ENCODE results near the gene PPARD.

PPARD gene

DNA sequence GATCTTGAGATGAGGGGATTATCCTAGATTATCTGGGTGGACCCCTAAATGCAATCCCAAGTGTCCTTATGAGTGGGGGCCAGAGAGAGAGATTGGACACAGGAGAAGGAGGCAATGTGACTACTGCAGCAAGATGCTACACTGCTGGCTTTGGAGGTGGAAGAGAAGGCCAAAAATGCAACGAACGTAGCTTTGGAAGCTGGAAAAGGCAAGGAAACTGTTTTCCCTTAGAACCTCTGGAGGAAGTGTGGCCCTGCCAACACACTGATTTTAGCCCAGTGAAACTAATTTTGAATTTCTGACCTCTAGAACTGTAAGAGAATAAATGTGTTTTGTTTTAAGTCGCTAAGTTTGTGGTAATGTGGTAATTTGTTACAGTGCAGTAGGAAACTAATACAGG is 15.7 kb downstream of the PPARD start:
- DNase-seq, result no peak

DNA sequence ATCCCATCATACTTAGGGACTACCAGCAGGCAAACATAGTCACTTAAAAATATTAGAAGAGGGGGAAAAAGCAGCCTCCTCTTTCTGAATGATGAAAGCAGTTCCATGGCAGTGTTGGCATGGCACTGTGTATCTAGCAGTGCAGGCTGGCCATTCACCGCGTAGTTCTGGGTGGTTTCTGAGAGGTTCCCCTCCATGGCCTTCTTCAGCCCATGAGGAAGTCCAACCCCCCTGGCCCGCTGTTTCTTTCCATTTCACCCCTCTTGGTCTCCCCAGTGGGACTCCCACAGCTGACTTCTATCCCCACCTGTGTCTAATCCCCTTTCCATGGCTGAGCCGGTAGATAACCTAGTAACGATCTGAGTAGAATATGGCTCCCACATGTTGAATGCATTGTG is 17.0 kb downstream of the PPARD start:
- no peak for DNase-seq

DNA sequence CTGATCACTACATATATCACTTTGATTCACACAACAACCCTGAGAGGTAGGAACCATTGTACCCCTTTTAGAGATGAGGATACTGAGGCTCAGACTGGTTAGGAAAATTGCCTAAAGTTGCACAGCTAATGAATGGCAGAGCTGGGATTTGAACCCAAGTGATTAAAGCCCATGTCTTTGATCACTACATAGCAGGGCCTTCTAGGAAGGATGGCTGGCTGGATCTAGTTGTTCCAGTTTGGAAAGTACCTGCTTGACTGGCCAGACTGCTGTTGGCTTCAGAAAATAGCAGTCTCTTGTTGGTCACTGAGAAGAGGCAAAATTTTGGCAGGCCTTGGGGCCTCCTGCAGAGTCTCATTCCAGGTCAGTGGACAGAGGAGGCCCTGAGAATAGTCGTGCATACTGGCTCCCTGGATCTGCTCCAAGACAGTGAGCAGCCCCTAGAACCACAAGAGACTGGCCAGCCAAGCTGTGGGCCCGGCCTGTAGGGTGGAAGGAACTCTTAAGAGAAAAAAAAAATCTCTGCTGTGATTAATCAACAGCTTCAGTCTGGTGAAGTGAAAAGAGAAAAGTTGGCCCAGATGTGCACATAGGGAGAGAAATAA is 17.5 kb downstream of the PPARD start:
- no peak for DNase-seq

DNA sequence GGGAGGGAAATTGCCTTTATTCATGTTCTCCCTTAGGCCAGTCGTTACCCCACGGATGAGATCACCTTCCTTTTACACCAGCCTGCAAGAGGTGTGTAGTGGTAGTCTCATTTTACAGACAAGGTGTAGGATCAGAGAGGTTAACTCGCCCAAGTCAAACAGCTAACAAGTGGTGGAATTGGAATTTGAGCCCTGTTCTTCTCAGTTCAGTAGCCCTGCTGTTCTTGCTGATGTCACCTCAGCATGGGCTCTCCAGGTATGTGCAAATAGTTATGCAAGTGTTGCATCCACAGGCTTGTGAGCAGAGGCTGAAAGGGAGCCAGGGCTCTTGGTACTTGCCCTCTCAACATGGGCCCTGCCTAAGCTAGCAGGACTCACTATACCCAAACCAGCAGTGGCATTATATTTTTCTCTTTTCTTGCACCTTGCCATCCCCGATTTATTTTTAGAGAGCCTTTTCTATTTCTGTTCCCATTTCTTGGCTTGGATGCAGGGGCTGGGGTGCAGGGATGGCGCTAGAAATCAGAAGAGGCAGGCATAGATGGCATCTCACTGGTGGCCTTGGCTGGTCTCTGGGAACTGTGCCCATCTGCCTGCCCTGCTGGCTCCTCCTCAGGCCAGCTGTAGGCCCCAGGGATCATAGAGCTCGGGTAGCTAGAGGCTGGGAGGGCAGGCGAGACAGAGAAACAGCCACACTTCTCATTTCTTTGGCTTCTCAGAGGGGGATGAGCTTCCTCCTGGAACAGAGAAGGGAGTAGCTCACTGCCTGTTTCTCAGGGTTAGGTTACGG is 18.2 kb downstream of the PPARD start:
- peak; percentile 33 for DNase-seq

DNA sequence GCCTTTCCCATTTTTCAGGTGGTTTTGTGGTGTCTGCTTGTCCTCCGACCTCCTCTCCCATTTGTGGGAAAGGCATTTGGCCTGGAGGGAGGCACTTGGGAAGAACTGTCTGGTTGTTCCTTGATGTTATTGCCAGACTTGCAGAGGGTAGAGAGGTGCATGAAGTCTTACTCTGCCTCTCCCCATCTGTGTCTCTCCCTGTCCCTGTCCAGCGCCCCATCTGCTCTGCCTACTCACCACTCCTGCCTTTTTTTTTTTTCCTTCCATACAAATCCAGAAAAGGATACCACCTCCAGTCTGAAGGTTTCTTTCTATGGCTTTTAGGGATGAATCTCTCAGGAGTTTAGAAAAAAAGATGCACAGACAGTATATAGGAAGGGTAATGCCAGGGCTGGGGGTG is 19.8 kb downstream of the PPARD start:
- DNase-seq, result no peak

DNA sequence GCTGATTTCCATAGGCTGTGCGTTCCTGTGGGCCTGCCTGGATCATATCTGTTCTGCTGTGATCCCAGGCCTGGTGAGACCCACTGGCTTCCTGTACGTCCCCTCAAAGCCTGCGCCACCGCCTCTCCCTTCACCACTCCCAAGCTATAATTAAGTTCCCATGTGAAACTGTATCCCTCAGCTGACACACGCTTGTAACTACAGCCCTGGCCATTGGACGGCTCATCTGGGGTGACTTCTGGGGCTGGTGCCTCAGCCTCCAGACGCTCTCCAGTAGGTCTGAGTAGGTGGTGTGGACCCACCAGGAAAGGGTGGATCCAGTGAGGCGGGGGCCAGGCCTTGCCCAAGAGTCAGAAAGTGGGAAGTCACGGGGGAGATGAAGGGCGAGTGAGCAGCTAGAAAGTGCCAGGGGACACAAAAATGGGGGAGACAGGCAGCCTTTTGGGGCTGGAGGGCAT is 21.0 kb downstream of the PPARD start:
- no peak for DNase-seq

DNA sequence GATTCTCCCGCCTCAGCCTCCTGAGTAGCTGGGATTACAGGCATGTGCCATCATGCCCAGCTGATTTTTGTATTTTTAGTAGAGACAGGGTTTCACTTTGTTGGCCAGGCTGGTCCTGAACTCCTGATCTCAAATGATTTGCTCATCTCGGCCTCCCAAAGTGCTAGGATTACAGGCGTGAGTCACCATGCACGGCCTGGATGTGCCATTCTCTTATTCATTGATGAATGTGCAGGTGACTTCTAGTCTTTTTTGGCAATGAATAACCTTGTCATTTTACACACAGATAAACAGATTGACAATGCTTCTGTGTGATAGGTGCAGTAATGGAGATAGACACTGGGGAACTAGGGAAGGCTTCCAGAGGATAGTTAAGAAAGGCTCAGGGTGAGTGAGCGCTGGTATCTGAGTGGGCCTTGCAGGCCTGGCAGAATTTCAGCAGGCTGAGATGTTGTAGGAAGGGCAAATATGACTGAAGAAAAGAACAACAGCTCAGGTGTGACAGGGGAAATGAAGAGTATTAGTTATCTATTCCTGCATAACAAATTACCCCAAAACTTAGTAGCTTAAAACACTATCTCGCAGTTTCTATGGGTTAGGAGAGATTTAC is 23.3 kb downstream of the PPARD start:
- no peak for DNase-seq

DNA sequence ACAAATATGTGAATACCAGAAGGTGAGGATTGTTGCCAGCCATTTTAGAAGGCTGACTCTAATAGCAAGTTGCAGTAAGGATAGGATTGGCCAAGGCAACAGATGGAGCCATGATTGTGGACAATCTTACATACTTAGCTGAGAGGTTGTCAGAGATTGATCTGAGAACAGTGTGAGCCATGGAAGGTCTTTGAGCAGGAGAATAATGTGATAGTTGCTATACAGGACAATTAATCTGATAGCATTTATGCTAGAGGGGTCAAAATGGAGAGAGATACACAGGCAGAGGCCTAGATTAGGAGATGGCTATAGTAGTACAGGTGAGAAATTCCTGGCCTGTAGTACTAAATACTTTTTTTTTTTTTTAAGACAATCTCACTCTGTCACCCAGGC is 23.8 kb downstream of the PPARD start:
- no peak for DNase-seq

DNA sequence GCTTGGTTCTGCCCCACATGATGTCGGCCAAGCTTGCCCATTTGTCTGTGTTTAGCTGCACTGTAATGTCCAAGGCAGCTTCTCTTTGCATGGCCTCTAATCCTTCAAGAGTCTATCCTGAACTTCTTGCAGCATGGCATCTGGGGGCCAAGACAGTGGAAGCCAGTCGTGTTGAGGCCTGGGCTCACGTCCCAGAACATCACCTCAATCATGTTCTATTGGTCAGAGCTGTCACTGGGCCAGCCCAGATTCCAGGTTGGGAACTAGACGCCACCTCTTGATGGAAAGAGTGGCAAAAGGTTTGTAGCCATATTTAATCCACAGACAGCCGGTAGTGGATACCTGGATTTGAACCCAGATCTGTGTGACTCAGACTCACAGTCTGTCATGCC is 25.3 kb downstream of the PPARD start:
- DNase-seq, result no peak

DNA sequence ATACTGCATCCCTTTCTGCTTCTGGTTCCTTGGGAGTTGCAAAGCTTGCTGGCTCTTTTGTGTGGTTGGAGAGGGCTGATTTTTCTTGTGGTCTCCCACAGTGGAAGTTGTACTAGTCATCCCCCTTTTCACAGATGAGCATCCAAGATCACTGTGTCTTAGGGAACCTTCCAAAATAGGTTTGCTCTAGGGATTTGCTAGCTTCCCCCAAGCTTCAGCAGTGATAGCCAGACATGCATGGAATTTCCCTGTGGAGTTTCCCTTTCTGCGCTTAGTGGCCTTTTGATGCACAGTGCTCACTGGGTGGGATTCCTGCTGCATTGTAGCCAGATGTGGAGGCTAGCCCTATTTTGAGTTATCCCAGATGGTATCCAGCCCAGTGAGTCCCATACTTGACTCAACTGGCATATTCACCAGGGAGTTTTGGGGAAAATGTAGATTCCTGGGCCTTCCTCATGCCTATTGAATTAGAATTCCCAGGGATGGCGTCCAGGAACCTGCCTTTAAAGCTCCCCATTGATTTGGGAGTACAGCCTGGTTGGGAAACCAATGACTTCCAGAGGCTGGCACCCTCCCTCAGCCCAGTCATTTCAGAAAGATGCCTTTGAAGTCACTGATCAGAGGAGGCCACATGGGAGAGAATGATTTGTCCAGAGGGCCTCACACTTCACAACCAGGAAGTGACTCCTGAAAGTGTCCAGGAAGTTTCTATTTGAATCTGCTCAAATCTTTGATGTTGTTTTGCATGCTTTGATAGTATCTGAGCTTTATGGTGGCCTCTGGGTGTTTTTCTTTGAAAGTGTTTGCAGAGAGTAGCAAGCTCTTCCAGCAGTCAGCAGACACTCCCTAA is 25.9 kb downstream of the PPARD start:
- peak; percentile 49 for DNase-seq

DNA sequence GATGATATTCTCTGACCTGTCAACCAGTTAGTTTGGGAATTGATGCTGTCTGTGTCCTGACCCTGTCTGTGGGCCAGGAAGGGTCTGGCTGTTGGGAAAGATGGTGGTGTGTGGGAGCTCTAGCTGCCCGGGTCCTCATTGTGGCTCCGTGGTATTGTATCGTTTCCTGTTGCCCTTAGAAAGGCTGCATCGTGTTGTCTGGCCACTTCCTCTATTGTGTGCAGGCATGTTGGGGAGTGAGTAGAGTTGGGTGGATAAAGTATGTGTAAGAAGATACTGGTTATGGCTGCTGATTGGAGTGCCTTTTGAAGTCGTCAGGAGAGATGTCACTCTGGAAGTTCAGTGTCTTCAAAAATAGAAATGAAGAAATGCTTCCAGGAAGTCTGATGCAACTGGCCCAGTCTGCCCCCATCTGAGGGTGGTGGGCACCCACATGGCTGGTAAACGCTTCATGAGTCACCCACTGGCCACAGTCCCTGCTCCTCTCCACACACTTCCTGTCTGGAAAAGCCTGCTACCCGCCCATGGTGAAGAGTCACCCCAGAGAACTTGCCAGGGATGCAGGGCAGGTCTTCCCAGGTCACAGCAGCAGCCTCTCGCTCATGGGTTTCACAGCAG is 27.9 kb downstream of the PPARD start:
- DNase-seq, result peak; percentile 31

DNA sequence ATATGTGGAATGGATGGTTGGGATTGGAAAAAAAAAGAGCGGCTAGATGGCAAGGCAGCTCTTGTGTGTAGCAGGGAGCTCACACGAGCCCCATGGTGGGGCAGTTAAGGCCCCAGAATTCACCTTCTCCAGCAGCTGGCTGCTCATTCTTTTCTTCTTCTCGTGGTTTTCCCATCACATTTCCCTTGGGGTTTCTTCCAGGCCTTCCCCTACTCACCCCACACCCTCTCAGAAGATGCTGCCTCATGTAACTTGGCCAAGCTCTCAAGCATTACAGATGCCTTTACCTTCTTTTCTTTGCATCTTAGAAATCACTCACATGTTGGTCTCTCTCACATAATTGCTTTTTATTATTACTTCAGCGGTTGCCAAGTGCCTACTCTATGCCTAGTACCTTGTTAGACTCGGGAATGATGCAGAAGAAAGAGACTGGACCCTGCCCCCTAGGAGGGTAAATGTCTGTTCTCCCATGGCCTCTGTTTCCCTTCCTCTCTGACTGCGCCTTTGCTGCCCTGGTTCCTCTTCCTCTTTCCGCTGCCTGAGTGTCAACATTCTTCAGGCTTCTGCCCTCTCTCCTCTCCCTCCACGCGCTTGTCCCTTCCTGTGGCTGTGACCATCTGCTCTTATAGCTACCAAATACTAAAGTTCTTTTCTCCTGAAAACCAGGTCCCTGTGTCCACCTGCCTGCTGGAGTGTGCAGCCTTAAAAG is 28.6 kb downstream of the PPARD start:
- DNase-seq, result no peak

DNA sequence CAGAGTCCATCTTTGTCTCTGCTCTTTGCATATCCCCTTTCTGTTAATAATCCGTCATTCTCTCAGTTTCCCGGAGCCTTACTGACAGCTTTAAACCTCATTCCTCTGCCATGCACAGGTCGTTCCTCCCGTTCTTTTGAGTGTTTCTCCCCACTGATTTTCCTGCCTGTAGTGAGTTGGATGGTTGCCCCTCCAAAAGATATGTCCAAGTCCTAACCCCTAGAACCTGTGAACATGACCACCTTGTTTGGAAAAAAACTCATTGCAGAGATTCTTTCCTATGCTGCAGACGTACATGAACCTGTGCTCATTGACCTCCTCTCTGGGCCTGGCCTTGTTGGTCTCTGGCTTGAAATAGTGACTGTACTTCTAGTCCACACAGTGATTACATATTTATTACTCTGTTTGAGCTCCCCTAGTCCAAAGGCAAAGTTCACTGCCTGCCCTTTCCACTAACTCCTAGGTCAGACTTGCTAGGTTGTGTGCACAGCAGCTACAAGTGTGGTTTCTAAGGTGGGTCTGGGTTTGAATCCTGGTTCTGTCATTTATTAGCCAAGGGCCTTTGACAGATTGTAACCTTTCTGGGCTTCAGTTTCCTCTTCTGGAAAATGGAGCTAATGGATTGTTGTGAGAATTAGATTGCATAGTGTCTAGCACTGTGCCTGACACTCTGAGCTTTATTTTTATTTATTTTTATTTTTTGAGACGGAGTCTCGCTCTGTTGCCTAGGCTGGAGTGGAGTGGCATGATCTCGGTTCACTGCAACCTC is 29.3 kb downstream of the PPARD start:
- DNase-seq, result no peak

DNA sequence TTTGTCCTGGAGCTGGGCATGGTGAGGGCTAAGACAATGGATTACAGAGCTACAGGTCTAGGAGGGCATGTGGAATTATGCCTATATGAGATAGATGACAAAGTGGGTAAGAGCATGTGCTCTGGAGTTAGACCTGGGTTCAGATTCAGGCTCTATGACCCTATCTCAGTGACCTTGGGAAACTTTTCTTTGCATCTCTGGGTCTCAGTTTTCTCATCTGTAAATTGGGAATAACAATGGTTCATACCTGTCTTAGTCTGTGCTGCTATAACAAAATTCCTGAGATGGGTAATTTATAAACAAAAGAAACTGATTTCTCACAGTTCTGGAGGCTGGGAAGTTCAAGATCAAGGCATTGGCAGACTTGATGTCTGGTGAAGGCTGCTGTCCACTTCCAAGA is 30.3 kb downstream of the PPARD start:
- DNase-seq, result no peak

DNA sequence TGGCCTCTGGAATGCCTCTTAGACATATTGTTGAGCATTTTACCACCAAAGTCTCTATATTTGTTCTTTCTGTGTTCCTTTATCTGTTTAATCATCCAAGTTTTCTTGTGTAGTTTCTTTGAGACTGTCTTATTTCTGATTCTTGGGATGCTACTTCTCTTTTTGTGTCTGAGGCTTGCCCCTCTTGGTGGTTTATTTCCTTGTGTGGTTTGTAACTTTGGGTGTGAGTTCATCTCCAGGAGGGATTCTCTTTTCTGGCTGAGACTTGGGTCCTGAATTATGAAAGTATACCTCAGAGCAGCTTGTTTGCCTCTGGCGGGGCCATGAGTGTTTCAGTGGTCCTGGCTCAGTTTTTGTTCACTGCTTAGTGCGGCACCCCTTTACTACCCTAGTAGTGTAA is 33.9 kb downstream of the PPARD start:
- no peak for DNase-seq

DNA sequence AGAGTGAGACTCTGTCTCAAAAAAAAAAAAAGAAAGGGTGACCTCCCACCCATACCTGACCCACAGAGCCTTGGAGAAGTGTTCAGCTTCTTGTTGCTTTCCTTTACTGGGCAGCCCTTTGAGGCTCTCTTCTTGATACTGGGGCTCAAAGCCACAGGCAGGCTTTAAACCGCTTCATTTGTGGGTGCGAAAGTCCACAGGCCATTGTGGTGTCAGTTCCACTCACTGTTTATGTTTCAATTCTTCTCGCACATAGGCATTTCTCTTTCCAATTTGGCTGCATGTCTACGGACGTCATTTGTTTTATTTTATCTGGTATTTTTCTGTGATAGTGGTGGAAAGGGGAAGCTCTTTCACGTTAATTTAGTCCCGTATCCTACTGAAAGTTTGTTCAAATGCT is 34.6 kb downstream of the PPARD start:
- DNase-seq, result no peak

DNA sequence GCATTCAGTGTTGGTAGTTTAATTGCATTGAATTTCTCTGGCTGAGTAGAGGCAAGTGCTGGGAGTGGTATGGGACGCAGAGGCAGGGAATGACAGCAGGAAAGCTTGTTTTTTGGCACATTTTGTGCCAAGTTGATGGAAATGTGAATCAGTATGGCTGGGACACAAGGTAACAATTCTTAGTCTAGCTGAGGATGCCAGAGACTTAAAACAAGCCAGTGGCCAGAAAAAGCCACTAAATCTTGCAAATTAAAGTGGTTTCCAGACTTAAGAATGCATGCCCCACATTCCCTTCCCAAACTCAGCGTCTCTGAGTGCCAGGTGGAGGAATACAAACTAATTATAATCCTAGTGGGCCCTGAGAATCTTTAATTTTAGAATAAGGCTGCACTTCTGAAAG is 35.9 kb downstream of the PPARD start:
- no peak for DNase-seq

DNA sequence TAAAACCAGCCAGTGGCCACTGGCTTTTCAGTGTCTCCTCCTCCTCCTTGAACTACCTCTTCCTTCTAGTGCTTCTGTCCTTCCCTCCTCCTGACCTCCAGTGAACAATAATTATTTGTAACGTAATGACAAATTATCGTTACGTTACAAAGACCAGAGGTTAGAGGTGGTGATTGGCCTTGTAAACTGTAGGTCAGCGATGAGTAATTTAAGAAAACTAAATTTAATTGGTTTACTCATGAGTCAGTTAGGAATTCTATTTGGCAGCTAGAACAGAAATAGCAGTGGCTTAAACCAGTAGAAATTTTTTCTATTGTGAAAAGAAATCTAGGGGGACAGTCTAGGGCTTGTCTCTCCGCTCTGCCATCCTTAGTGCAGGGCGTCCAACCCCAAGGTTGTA is 38.8 kb downstream of the PPARD start:
- no peak for DNase-seq

DNA sequence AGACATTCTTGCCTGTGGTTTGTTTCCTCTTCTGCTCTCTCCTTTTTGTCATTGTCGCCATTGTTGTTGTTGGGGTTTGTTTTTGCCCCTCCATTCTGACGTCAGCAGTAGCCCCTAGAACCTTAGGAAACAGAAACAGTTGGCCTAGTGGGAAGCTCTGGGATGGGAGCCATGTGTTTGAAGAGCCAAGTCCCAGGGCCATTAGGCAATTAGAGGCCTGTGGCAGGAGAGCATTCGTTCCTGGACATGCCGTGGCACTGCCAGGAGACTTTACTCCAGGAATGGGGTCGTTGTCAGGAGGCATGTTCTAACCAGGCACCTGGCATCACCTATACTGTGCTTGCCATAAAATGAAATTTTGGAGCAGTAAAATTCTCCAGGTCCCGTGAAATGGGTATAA is 39.7 kb downstream of the PPARD start:
- no peak for DNase-seq

DNA sequence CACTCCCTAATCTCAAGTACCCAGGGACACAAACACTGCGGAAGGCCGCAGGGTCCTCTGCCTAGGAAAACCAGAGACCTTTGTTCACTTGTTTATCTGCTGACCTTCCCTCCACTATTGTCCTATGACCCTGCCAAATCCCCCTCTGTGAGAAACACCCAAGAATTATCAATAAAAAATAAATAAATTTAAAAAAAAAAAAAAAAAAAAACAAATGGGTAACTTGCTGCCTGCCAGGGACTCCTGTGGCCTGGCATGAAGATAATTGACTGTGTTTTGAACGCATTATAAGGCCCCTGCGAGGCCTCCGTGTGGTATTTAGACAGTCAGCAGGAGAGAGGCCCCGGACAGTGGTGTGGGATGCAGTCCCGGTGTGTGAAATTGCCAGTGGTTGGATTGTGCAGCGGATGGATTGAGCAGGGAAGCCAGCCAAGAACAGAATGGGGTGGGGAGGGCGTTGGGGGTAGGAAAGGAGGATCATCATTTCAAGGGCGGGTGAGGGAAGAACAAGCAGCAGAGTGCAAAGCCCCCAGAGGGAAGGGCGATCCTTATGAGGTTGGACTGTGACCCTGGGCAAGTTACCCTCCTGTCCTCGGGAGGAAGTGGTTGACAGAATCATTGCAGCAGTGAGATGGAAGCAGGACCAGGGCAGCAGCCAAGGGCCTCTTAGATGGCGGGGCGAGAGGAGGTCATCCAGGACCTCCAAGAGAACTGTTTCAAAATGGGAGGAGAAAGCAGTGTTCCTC is 43.3 kb downstream of the PPARD start:
- DNase-seq, result peak; percentile 6

DNA sequence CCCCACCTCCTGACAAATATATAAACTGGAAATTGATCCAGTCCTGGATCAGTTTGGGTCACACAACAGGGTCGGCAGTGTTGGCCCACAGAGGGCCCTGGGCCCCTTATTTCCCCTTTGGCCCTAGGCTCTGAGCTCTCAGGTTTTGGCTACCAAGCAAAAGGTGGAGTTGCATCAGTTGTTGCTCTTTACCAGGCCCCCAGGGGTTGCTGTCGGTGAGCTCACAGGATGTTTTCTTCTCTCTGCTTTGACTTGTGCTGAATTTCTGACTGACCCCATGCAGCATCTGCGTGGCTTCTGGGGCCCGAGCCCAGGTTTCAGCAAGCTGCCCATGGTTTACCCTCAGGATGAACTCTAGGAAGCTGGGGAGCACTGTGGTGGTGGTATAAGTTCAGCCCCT is 44.6 kb downstream of the PPARD start:
- DNase-seq, result no peak

Measured in DMS53 (cell line).